ENCODE results near the gene LRCH4. TPM values are rescaled to one million over a fixed set of nuclear protein-coding genes. Genes with fewer than 3 reads are reported as not detected.
"Not testable (repeated sequence)": the region's sequence is repeated elsewhere in the genome, so short reads cannot be mapped to it uniquely, and the experiment has no call there.

Gene LRCH4
- total RNA-seq, 4 donors from 2014 or later: 42.0 to 82.2 (median 63.7) TPM

GRCh38 chr7:100540073-100540723 lies 45.7 kb downstream of the LRCH4 start:
- 38 to 39% methylated on average over 6 of the region's 6 CpGs for WGBS, 2 donors
- H3K4me3 ChIP-seq (ENCODE audit: low read depth, poor library complexity, severe bottlenecking): no peak overlapping the region
- no peak for TF ChIP-seq POLR2A (IDR thresholded peaks at IDR 0.05)
- TF ChIP-seq CTCF (IDR thresholded peaks at IDR 0.05): no peak
- intact Hi-C loops (cut with DNase I; ENCODE audit: low total_unique reads): no loop called here
- no peak for DNase-seq (ENCODE audit: low spot score in 2 of 2)

- intact Hi-C loops (cut with DNase I; ENCODE audit: low total_unique reads): no loop called here
Measured at GRCh38 chr7:100539436-100540006, 46.4 kb downstream of the LRCH4 start.

GRCh38 chr7:100538654-100539435 lies 47.1 kb downstream of the LRCH4 start, which contains the start of gene AGFG2:
TSS of gene AGFG2 (plus strand) at chr7:100539203. CDS start at chr7:100539347, 144 bp downstream.
- 0 to 1% methylated on average over 56 to 60 of the region's 60 CpGs for WGBS, 2 donors
- peak within 1 kb of the TSS; percentile 47 for H3K4me3 ChIP-seq (ENCODE audit: low read depth, poor library complexity, severe bottlenecking)
- TF ChIP-seq CTCF (IDR thresholded peaks at IDR 0.05) (no peak), POLR2A (IDR thresholded peaks at IDR 0.05) (no peak)
- intact Hi-C loops (cut with DNase I; ENCODE audit: low total_unique reads): no loop called here
- peak; percentile 100 for DNase-seq (ENCODE audit: low spot score in 2 of 2)

More at GRCh38 chr7:100539436-100540006, 46.4 kb downstream of the LRCH4 start:
- WGBS, 2 donors: 2% methylated on average over 33 to 41 of the region's 44 CpGs
- peak in 1 of 2 donors; percentile 87 for DNase-seq (ENCODE audit: low spot score in 2 of 2)
- TF ChIP-seq CTCF (IDR thresholded peaks at IDR 0.05): no peak
- no peak for TF ChIP-seq POLR2A (IDR thresholded peaks at IDR 0.05)
- peak overlapping the region; percentile 47 for H3K4me3 ChIP-seq (ENCODE audit: low read depth, poor library complexity, severe bottlenecking)

- intact Hi-C loops (cut with DNase I; ENCODE audit: low total_unique reads): no loop called here
- TF ChIP-seq POLR2A (IDR thresholded peaks at IDR 0.05): no peak
- no peak for TF ChIP-seq CTCF (IDR thresholded peaks at IDR 0.05)
- DNase-seq (ENCODE audit: low spot score in 2 of 2): no peak
Measured at GRCh38 chr7:100538348-100538653, 47.6 kb downstream of the LRCH4 start.

GRCh38 chr7:100536695-100537094 lies 49.2 kb downstream of the LRCH4 start:
- intact Hi-C loops (cut with DNase I; ENCODE audit: low total_unique reads); H3K4me3 ChIP-seq (ENCODE audit: low read depth, poor library complexity, severe bottlenecking); DNase-seq (ENCODE audit: low spot score in 2 of 2): not testable (repeated sequence)
- 88 to 90% methylated on average over 2 of the region's 2 CpGs for WGBS, 2 donors

More at GRCh38 chr7:100538348-100538653, 47.6 kb downstream of the LRCH4 start:
- H3K4me3 ChIP-seq (ENCODE audit: low read depth, poor library complexity, severe bottlenecking): no peak overlapping the region
- 6 to 9% methylated on average over 8 of the region's 8 CpGs for WGBS, 2 donors

GRCh38 chr7:100535982-100536381 lies 49.9 kb downstream of the LRCH4 start:
- H3K4me3 ChIP-seq (ENCODE audit: low read depth, poor library complexity, severe bottlenecking); DNase-seq (ENCODE audit: low spot score in 2 of 2); intact Hi-C loops (cut with DNase I; ENCODE audit: low total_unique reads): not testable (repeated sequence)
- WGBS, 2 donors: 90 to 91% methylated on average over 9 of the region's 9 CpGs

Measured in lower leg skin (tissue), 4 donors.